ENCODE data around the gene BTBD19. TPM values are rescaled to one million over a fixed set of nuclear protein-coding genes. Genes with fewer than 3 reads are reported as not detected.
"Not testable (repeated sequence)": the region's sequence is repeated elsewhere in the genome, so short reads cannot be mapped to it uniquely, and the experiment has no call there.

BTBD19 gene
- polyA plus RNA-seq, 1 experiment: 7.3 TPM

DNA sequence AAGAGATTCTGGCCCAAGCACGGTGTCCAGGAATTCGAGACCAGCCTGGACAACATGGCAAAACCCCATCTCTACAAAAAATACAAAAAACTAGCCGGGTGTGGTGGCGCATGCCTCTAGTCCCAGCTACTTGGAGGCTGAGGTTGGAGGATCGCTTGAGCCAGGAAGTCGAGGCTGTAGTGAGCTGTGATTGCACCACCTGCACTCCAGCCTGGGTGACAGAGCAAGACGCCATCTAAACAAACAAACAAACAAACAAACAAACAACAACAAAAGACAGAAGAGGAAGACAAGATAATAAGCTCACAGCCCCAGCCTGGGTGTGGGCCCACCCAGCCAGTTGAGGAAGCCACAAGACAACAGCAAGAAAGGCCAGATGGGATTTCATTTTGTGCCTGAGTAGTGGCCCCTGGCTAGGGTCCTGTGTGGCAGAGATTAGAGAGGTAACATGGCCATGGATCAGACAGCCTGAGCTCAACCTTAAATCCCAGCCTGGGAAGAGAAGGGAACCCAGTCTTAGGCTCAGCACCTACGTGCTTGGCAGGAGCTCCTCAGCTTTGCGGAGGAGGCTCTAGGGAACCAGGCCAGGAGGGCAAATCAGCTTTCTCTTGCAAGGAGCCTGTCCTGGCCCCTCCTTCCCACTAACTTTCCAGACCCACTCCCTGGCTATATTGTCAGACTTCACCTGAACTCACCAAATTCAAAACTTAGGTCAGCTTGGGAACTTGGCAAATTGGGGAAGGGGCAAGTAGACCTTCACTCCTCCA is 15.4 kb upstream of the BTBD19 start:
- DNase-seq (ENCODE audit: low read depth, low spot score): no peak
- POLR2A ChIA-PET: interaction anchor here (1.1 to 2.5 kb wide), 3 partner anchors 17 to 28 kb away, joined by 3 to 10 read pairs (median 5); partner anchors contain the start of gene RPS8
- no peak overlapping the region for H3K27ac ChIP-seq (ENCODE audit: low read depth, low read length)

DNA sequence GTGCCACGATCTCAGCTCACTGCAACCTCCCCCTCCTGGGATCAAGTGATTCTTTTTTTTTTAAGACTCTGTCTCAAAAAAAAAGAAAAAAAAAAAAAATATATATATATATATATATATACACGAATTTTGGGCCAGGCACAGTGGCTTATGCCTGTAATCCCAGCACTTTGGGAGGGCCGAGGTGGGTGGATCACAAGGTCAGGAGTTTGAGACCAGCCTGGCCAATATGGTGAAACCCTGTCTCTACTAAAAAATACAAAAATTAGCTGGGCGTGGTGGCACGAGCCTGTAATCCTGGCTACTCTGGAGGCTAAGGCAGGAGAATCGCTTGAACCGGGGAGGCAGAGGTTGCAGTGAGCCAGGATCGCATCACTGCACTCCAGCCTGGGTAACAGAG is 10.4 kb upstream of the BTBD19 start:
- DNase-seq (ENCODE audit: low read depth, low spot score); H3K27ac ChIP-seq (ENCODE audit: low read depth, low read length); H3K4me3 ChIP-seq (ENCODE audit: low read depth, low read length); H3K27me3 ChIP-seq (ENCODE audit: control insufficient read depth, insufficient read depth, low read length); H3K9me3 ChIP-seq (ENCODE audit: control insufficient read depth, insufficient read depth, low read length); POLR2A ChIA-PET: not testable (repeated sequence)
- CTCF ChIA-PET: interaction anchor here (0.6 kb wide), 2 partner anchors 10 to 65 kb away, joined by 3 read pairs; partner anchors contain the start of gene BTBD19

More for the DNA sequence above, 15.4 kb upstream of the BTBD19 start:
- no peak for TF ChIP-seq CTCF (IDR thresholded peaks at IDR 0.05; ENCODE audit: low read depth, low read length)
- H3K4me3 ChIP-seq (ENCODE audit: low read depth, low read length): no peak overlapping the region
- no peaks in the 10 kb centered on the region for H3K9me3 ChIP-seq (ENCODE audit: control insufficient read depth, insufficient read depth, low read length)
- no peaks in the 10 kb centered on the region for H3K27me3 ChIP-seq (ENCODE audit: control insufficient read depth, insufficient read depth, low read length)
- CTCF ChIA-PET: interaction anchor here (0.7 to 1.6 kb wide), 4 partner anchors 14 to 510 kb away, joined by 3 to 12 read pairs (median 4); partner anchors contain the start of genes BTBD19, DYNLT4 and UROD

DNA sequence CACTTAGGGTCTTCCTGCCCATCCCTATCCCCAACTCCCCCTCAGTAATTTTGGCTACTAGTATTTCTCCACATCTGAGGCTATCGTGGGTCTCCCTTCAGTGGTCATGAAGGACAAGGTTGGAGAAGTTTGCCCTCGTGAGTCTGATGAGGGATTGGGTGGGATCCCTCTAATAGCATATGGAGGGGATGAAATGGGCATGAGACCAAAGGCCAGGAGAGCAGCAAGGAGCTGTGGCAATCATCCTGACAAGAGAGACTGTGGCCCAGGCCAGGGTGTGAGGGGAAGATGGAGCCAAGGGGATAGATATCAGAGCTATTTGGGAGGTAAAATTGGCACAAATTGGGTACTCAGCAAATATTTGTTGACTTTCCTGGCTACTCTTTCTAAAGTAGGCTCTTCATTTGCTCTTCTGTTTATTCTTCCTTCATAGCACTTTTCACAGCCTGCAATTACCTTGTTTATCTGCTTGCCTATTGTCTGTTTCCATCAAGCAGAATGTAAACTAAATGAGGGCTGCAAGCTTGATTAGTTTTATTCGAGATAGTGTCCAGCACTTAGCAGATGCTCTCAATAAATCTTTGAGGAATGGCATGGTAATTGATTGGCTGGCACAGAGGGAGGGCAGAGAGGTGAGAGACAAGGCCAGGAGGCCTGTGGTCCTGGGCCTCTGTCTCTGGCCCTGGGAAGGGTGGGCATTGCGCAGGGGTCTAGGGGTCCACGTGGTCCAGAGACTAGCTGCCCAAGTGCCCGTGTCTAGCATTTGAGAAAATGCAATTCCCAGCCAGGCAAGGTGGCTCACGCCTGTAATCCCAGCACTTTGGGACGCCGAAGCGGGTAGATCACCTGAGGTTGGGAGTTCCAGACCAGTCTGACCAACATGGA is 9.6 kb upstream of the BTBD19 start:
- ChIA-PET CTCF (interaction anchor here (0.9 to 1.3 kb wide), 4 partner anchors 10 to 216 kb away, joined by 3 to 5 read pairs (median 4); partner anchors contain the start of gene BTBD19), POLR2A (interaction anchor here (2.2 to 2.9 kb wide), 2 partner anchors 20 to 23 kb away, joined by 23 to 81 read pairs; partner anchors contain the start of gene RPS8)
- no peak for DNase-seq (ENCODE audit: low read depth, low spot score)
- no peak overlapping the region for H3K27ac ChIP-seq (ENCODE audit: low read depth, low read length)
- no peak for TF ChIP-seq CTCF (IDR thresholded peaks at IDR 0.05; ENCODE audit: low read depth, low read length)
- H3K27me3 ChIP-seq (ENCODE audit: control insufficient read depth, insufficient read depth, low read length): no peaks in the 10 kb centered on the region
- H3K4me3 ChIP-seq (ENCODE audit: low read depth, low read length): no peak overlapping the region
- H3K9me3 ChIP-seq (ENCODE audit: control insufficient read depth, insufficient read depth, low read length): no peaks in the 10 kb centered on the region; the same call in 1 of the 2 replicates

DNA sequence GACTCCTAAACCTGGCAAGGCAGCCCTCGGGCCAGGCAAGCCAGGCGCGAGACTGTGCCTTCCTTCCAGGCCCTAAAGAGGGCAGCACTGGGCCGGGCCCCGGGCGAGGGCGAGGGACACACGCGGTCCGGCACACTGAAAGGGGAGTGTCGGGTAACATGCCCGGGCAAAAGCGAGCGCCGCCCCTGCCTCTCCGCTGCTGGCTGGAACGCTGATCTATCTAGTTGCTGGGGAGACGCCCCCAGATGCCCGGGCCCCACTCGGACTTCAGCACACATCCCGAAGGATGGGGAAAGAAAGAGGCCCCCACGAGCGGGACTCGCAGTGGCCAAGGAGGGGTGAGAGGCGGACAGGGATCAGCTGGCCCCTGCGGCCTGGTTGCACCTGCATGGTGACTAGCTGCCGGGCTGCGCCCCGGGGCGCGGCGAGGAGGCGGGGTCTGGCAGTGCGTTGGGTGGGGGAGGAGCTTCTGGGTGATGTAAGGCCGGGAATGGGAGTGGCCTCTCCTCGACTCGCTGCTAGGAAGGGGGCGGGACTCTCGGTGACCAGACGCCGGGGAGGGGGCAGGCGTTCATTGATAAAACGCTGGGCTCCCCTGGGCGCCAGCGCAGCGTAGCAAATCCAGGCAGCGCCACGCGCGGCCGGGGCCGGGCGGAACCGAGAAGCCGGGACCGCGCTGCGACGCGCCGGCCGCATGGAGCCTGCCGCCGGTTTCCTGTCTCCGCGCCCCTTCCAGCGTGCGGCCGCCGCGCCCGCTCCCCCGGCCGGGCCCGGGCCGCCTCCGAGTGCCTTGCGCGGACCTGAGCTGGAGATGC is 8.3 kb upstream of the BTBD19 start, which contains the start of gene PLK3:
PLK3 (plus strand) TSS at position 608 of the 815 bp plus-strand sequence; CDS start at position 695, 87 bp downstream.
- H3K9me3 ChIP-seq (ENCODE audit: control insufficient read depth, insufficient read depth, low read length): no peaks in the 10 kb centered on the region; the same call in 1 of the 2 replicates
- DNase-seq (ENCODE audit: low read depth, low spot score): peak; percentile 95
- H3K27me3 ChIP-seq (ENCODE audit: control insufficient read depth, insufficient read depth, low read length): no peaks in the 10 kb centered on the region
- TF ChIP-seq CTCF (IDR thresholded peaks at IDR 0.05; ENCODE audit: low read depth, low read length): peak; percentile 93
- peak within 1 kb of the TSS; percentile 85 for H3K4me3 ChIP-seq (ENCODE audit: low read depth, low read length)
- H3K27ac ChIP-seq (ENCODE audit: low read depth, low read length): peak within 1 kb of the TSS; percentile 92
- POLR2A ChIA-PET: interaction anchor here (0.6 to 2.9 kb wide), 22 partner anchors 9 to 722 kb away, joined by 3 to 81 read pairs (median 6); partner anchors contain the start of genes BTBD19, HECTD3, MUTYH and PRDX1
- CTCF ChIA-PET: interaction anchor here (0.6 to 1.8 kb wide), 19 partner anchors 9 to 497 kb away, joined by 3 to 20 read pairs (median 4); partner anchors contain the start of genes BEST4, BTBD19, EIF2B3 and RPS8
